GM12878 (cell line): ENCODE results near the gene CNNM2. TPM values are rescaled to one million over a fixed set of nuclear protein-coding genes. Genes with fewer than 3 reads are reported as not detected.

Source experiments
- ATAC-seq: fragments of 200-7000 bp; cut with Tn5 transposase; 3 replicates; pipeline ENCODE4 v1.9.1; 2020; ENCODE audit warnings: mild to moderate bottlenecking, moderate library complexity
- BruUV-seq: library from RNA; stranded (reverse); fragments of 400-500 nt; replicated peaks from 2 replicates; lab custom pipeline; 2021; lab: Mats Ljungman, UMichigan
- CTCF ChIA-PET: fragments of 300-600 bp; sonication (Branson Sonifier 250); formaldehyde crosslinking; extraction: SDS; loops from one replicate; lab custom pipeline; 2021; ENCODE audit warnings: inconsistent platforms; lab: Yijun Ruan, JAX
- POLR2A ChIA-PET: fragments of 350-600 bp; formaldehyde crosslinking; extraction: SDS; loops from one replicate; lab custom pipeline; 2021; ENCODE audit warnings: inconsistent platforms; lab: Charles Lee
- RAD21 ChIA-PET: fragments of 300-600 bp; sonication (Branson Sonifier 250); formaldehyde crosslinking; loops from one replicate; lab custom pipeline; 2023; ENCODE audit warnings: antibody characterized with exemption; ENCODE audit not compliant: unreplicated experiment; lab: Charles Lee
- SMC1A ChIA-PET: fragments of 300-600 bp; sonication (Branson Sonifier 250); formaldehyde crosslinking; loops from one replicate; lab custom pipeline; 2023; ENCODE audit not compliant: unreplicated experiment, uncharacterized antibody; lab: Charles Lee
- DNase-seq: peaks from one replicate; pipeline ENCODE4 v3.0.0-alpha.2; 2011; ENCODE audit warnings: low read depth, low spot score
- FAIRE-seq: peaks from 3 replicates; lab custom pipeline; 2011; peaks lifted over from hg19 to GRCh38; lab: Jason Lieb, UNC
- H2AFZ ChIP-seq: 2 replicates; pipeline ENCODE4 v1.6.0; 2011; ENCODE audit warnings: low read depth, low read length, control low read depth; ENCODE audit not compliant: control insufficient read depth
- H3K27ac ChIP-seq: 2 replicates; pipeline ENCODE4 v1.5.1; 2011; ENCODE audit warnings: control low read depth; ENCODE audit not compliant: control insufficient read depth, insufficient read depth
- H3K27me3 ChIP-seq, 2 experiments: replicated peaks in 1 of 2; 2 replicates each; pipeline versions ENCODE4 v1.6.0 to v1.6.1; 2011; ENCODE audit warnings: low read length in 1 of 2; ENCODE audit not compliant: control insufficient read depth in 2 of 2, insufficient read depth in 2 of 2
- H3K36me3 ChIP-seq, 2 experiments: 2 replicates each; pipeline ENCODE4 v1.5.1; 2011; ENCODE audit warnings: low read length in 1 of 2; ENCODE audit not compliant: control insufficient read depth in 2 of 2, insufficient read depth in 2 of 2
- H3K4me1 ChIP-seq: 2 replicates; pipeline ENCODE4 v1.6.1; 2011; ENCODE audit warnings: mild to moderate bottlenecking, low read length, moderate library complexity, mixed read lengths; ENCODE audit not compliant: control insufficient read depth, insufficient read depth
- H3K4me2 ChIP-seq: 2 replicates; pipeline ENCODE4 v1.6.0; 2011; ENCODE audit warnings: control low read depth; ENCODE audit not compliant: control insufficient read depth, insufficient read depth
- H3K4me3 ChIP-seq: fragments of 200-600 bp; sonication (generic); 2 replicates; pipeline ENCODE4 v1.5.1; 2016
- H3K79me2 ChIP-seq: 2 replicates; pipeline ENCODE4 v1.6.0; 2011; ENCODE audit warnings: low read length; ENCODE audit not compliant: control insufficient read depth, insufficient read depth
- H3K9ac ChIP-seq: 2 replicates; pipeline ENCODE4 v1.8.0; 2011; ENCODE audit warnings: low read length, control low read depth, mixed read lengths; ENCODE audit not compliant: control insufficient read depth, insufficient read depth
- H3K9me3 ChIP-seq: replicated peaks from 3 replicates; pipeline ENCODE4 v1.5.1; 2011; ENCODE audit warnings: mild to moderate bottlenecking, low read length; ENCODE audit not compliant: control insufficient read depth, insufficient read depth
- H4K20me1 ChIP-seq: 2 replicates; pipeline ENCODE4 v1.6.0; 2011; ENCODE audit not compliant: control insufficient read depth, insufficient read depth
- MYB ChIP-seq: fragments of 150-350 bp; IDR thresholded peaks from 2 replicates; pipeline ENCODE4 v1.6.1; 2014; ENCODE audit warnings: mild to moderate bottlenecking, low read depth, low read length, borderline replicate concordance
- NR2C2 ChIP-seq: IDR thresholded peaks from 2 replicates; pipeline ENCODE4 v1.6.1; 2011; ENCODE audit warnings: borderline replicate concordance, low read depth; ENCODE audit not compliant: control insufficient read depth, insufficient read length
- TCF3 ChIP-seq: IDR thresholded peaks from 2 replicates; pipeline ENCODE4 v1.6.1; 2012; ENCODE audit warnings: low read depth, mild to moderate bottlenecking, low read length, borderline replicate concordance; ENCODE audit not compliant: insufficient read depth
- WGBS: methylation state at CpG from one replicate; pipeline ENCODE4 v1.1.6; 2016; ENCODE audit warnings: low lambda C conversion rate; ENCODE audit not compliant: insufficient replicate concordance, insufficient coverage; ENCODE audit errors: missing lambda C conversion rate; 5-methylcytosine and 5-hydroxymethylcytosine counted together
- in situ Hi-C: fragments of 300-500 bp; cut with MboI; formaldehyde crosslinking; loops from 9 replicates; pipeline ENCODE4 v1.14.3; 2018; ENCODE audit warnings: mixed read lengths
- intact Hi-C: fragments of 100-400 bp; cut with micrococcal nuclease; formaldehyde crosslinking; loops from one replicate; pipeline ENCODE4 v1.14.2; 2022; ENCODE audit not compliant: unreplicated experiment
- polyA plus RNA-seq, 11 experiments: library from polyadenylated mRNA; depleted of rRNA in 4 of 11; unstranded in 6 of 11; stranded (reverse) in 5 of 11; fragments of >200 nt; fragmentation: Nextera tagmentation in 4 of 11; fragmentation: Illumina TruSeq in 1 of 11; extraction: Ambion mirVana in 4 of 11; extraction: Trizol in 1 of 11; gene quantifications; 1 replicate in 1 of 11; 2 replicates in 10 of 11; pipeline versions ENCODE4 v1.2.1 to v1.2.3, GENCODE V29; 2011 to 2016; ENCODE audit warnings: inconsistent platforms in 2 of 11, missing spikeins in 2 of 11, low read depth in 1 of 11
- total RNA-seq, 4 experiments: library from RNA; depleted of rRNA in 3 of 4; stranded (reverse); fragments of >200 nt in 3 of 4; fragmentation: Illumina TruSeq in 1 of 4; extraction: Trizol in 1 of 4; gene quantifications; 2 replicates each; pipeline versions ENCODE4 v1.2.1 to v1.2.3, GENCODE V29; 2013 to 2021
- TF ChIP-seq, protein P1 (sequence below): fragments of 450-650 bp; IDR thresholded peaks from 2 replicates; pipeline ENCODE4 v1.6.1; 2016; ENCODE audit warnings: mild to moderate bottlenecking
- TF ChIP-seq, protein P2 (sequence below): fragments of 450-650 bp; conservative IDR thresholded peaks from 2 replicates; pipeline ENCODE4 v1.6.1; 2017; ENCODE audit warnings: mild to moderate bottlenecking, moderate library complexity

The CNNM2 gene
- total and polyA plus RNA-seq, 10 of the 15 experiments (the other 5 are each of a cell fraction or from before 2014, with no cell fraction given) = 0.18 to 7.3 (median 2.5) TPM

DNA sequence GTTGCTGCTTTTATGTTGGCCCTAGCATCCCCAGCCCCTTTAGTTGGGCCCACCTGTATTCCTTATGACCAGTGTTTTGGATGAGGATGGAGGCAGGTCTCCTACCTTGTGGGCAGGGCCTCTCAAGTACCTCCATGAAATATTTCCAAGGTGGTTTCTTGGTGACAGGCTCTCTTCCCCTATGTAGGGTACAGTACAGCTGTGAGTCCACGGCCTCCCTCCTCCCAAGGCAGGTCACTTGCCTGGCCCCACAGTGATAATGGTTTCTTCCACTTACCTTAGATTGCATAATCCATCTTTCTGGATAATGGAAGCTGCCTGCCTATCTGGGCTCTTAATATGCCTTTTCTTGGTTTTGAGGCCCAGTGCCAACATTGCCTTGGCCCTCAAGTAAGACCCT lies 164.6 kb downstream of the CNNM2 start (continued):
- TF ChIP-seq TCF3 = no peak
- TF ChIP-seq MYB = no peak
- TF ChIP-seq, protein P1, sequence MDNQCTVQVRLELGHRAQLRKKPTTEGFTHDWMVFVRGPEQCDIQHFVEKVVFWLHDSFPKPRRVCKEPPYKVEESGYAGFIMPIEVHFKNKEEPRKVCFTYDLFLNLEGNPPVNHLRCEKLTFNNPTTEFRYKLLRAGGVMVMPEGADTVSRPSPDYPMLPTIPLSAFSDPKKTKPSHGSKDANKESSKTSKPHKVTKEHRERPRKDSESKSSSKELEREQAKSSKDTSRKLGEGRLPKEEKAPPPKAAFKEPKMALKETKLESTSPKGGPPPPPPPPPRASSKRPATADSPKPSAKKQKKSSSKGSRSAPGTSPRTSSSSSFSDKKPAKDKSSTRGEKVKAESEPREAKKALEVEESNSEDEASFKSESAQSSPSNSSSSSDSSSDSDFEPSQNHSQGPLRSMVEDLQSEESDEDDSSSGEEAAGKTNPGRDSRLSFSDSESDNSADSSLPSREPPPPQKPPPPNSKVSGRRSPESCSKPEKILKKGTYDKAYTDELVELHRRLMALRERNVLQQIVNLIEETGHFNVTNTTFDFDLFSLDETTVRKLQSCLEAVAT = no peak

DNA sequence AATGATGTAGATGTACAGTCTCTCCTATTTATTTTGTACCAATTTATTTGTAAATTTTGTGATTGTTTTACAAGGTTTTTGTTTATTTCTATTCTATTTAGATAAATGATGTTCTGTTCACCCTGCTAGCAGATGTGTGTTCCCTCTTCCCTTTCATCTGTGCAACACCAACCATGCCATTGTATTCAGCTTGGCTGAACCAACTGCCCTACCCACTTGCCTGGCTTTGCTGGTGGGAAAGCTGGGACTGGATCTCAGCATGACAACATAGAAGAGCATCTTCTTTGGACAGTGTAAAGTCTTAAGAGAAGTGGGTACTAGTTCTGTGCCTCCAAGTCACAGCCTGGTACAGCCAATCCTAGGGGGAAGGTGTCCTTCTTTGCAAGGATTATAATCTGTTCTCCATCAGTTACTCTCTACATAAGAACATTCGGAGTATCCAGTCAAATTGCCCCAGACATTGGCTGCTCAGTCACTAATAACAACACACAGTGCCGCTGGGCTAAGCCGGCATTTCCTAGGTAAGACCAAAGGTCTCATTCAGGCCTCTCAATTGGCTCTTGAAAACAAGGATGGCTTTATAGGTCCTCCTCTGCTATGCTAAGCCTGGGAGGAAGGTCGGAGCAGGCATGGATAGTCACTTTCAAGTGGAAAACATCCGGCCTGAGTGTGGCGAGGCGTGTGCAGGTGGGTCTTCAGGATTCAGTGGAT lies 165.3 kb downstream of the CNNM2 start:
- DNase-seq (no peak), FAIRE-seq (no peak), ATAC-seq (no peak)
- H3K36me3 ChIP-seq = peaks cover 0 to 2% of the 10 kb centered on the region in 2 experiments; a peak in 3 of 4 replicates
- in situ Hi-C loops (no loop called here), intact Hi-C loops (loop anchor here (5.0 kb wide), 1 partner anchor 159 kb away; no protein-coding TSS in a partner anchor)
- BruUV-seq = no TSS peak
- no peak overlapping the region for H3K4me2 ChIP-seq
- SMC1A ChIA-PET = interaction anchor here (0.5 to 1.4 kb wide), 3 partner anchors 109 to 630 kb away, joined by 3 read pairs; no protein-coding TSS in a partner anchor
- no peak overlapping the region for H3K9ac ChIP-seq
- no peaks in the 10 kb centered on the region for H3K27me3 ChIP-seq
- no peaks in the 10 kb centered on the region for H3K9me3 ChIP-seq
- no peaks in the 10 kb centered on the region for H4K20me1 ChIP-seq
- H3K27ac ChIP-seq = no peak overlapping the region
- no peaks in the 10 kb centered on the region for H3K4me1 ChIP-seq
- CTCF ChIA-PET = interaction anchor here (0.6 to 1.8 kb wide), 2 partner anchors 161 to 240 kb away, joined by 3 to 10 read pairs; no protein-coding TSS in a partner anchor
- POLR2A ChIA-PET = no interaction called here
- TF ChIP-seq NR2C2 = no peak
- TF ChIP-seq, protein P2, sequence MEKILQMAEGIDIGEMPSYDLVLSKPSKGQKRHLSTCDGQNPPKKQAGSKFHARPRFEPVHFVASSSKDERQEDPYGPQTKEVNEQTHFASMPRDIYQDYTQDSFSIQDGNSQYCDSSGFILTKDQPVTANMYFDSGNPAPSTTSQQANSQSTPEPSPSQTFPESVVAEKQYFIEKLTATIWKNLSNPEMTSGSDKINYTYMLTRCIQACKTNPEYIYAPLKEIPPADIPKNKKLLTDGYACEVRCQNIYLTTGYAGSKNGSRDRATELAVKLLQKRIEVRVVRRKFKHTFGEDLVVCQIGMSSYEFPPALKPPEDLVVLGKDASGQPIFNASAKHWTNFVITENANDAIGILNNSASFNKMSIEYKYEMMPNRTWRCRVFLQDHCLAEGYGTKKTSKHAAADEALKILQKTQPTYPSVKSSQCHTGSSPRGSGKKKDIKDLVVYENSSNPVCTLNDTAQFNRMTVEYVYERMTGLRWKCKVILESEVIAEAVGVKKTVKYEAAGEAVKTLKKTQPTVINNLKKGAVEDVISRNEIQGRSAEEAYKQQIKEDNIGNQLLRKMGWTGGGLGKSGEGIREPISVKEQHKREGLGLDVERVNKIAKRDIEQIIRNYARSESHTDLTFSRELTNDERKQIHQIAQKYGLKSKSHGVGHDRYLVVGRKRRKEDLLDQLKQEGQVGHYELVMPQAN = no peak
- RAD21 ChIA-PET = interaction anchor here (1.0 kb wide), 1 partner anchor 166 kb away, joined by 3 read pairs; the partner anchor contains the start of gene CNNM2
- no peak overlapping the region for H3K4me3 ChIP-seq
- over 99% methylated on average over 7 of the region's 7 CpGs for WGBS
- H3K79me2 ChIP-seq = no peaks in the 10 kb centered on the region
- no peak overlapping the region for H2AFZ ChIP-seq
